GM18867 (cell line): ENCODE data around the gene BARD1.

Experiments
- ATAC-seq: cut with Tn5 transposase; IDR thresholded peaks from one replicate; pipeline ENCODE4 v1.9.1; 2021; ENCODE audit warnings: mild to moderate bottlenecking, moderate library complexity; ENCODE audit not compliant: unreplicated experiment

Gene BARD1

DNA sequence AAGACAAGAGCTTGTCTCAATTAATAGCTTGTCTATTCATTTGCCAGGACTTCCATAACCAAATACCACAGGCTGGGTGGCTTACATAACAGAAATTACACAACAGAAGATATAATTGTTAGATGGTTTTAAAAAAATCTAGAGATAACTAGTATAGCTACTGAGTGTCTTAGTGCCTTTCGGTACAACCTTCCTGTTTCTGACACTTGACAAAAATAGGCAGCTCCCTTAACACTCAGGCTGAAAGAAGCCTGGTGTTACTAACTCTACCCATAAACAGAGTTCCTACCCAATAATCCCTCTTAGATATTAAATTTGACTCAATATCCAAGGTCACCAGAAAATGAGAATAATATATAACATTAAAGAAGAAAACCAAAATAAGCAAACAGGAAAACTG lies 129.7 kb downstream of the BARD1 start:
- peak; percentile 55 for ATAC-seq

DNA sequence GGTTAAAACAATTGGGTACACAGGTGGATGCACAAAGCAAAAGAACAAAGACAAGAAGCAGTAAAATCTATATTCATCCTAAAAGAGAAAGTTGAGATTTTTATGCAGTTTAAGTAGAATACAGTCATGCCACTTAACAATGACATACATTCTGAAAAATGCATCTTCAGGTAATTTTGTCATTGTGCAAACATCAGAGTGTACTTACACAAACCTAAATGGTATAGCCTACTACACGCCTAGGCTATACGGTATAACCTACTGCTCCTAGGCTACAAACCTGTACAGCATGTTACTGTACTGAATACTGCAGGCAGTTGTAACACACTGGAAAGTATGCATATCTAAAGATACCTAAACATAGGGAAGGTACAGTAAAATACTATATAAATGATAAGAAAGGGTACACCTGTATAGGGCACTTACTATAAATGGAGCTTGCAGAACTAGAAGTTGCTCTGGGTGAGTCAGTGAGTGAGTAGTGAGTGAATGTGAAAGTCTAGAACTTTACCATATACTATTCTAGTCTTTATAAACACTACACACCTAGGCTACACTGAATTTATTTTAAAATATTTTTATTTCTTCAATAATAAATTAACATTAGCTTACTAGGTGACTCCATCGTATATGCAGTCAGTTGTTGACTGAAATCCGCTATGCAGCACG lies 132.9 kb downstream of the BARD1 start:
- peak; percentile 51 for ATAC-seq
